HL-60 (cell line): ENCODE measurements around the gene GRK5.

Experiments
- POLR2AphosphoS5 ChIP-seq: IDR thresholded peaks from 2 replicates; pipeline ENCODE4 v1.6.1; 2012; ENCODE audit warnings: low read depth
- SPI1 ChIP-seq: IDR thresholded peaks from 2 replicates; pipeline ENCODE4 v1.6.1; 2012; ENCODE audit warnings: low read depth, mild to moderate bottlenecking, borderline replicate concordance
- TF ChIP-seq, protein P1 (sequence below): IDR thresholded peaks from one replicate; pipeline ENCODE4 v1.5.1; 2011; ENCODE audit warnings: low read length, control low read depth, inconsistent platforms; ENCODE audit not compliant: insufficient read depth

DNA sequence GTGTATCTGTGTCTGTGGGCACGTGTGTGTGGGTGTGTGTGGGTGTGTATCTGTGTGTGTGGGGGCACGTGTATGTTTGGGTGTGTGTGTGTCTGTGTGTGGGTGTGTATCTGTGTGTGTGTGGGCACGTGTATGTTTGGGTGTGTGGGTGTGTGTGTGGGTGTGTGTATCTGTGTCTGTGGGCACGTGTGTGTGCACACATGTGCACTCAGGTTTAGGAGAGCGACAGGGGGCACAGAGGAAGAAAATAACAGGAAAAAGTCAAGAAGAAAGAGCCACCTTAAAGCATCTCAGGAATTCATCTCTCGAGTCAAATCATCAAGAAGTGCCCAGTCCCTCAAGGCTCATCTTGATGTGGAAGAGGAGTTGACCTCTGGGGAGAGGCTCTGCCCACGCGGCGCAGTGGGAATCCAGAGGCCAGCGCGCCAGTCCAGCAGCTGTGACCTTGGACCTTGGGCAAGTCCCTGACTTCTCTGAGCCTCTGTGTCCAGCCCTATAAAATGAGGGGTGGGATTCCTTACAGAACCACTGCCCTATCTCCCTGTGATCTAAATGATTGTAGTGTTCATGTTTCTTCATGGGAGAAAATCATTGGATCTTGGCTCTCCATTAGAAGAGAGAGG, 187.4 kb downstream of the GRK5 start:
- TF ChIP-seq, protein P1, sequence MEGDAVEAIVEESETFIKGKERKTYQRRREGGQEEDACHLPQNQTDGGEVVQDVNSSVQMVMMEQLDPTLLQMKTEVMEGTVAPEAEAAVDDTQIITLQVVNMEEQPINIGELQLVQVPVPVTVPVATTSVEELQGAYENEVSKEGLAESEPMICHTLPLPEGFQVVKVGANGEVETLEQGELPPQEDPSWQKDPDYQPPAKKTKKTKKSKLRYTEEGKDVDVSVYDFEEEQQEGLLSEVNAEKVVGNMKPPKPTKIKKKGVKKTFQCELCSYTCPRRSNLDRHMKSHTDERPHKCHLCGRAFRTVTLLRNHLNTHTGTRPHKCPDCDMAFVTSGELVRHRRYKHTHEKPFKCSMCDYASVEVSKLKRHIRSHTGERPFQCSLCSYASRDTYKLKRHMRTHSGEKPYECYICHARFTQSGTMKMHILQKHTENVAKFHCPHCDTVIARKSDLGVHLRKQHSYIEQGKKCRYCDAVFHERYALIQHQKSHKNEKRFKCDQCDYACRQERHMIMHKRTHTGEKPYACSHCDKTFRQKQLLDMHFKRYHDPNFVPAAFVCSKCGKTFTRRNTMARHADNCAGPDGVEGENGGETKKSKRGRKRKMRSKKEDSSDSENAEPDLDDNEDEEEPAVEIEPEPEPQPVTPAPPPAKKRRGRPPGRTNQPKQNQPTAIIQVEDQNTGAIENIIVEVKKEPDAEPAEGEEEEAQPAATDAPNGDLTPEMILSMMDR, result no peak
- TF ChIP-seq POLR2AphosphoS5, result no peak
- TF ChIP-seq SPI1, result no peak
